Left kidney (tissue), 2 donors: ENCODE measurements around the gene MAML1. TPM values are rescaled to one million over a fixed set of nuclear protein-coding genes. Genes with fewer than 3 reads are reported as not detected.
"Not testable (repeated sequence)": the region's sequence is repeated elsewhere in the genome, so short reads cannot be mapped to it uniquely, and the experiment has no call there.

Experiments used
- DNase-seq: peaks from one replicate; pipeline ENCODE4 v3.0.0-alpha.2; 2013
- polyA plus RNA-seq: library from polyadenylated mRNA; unstranded; fragments of 120-200 nt; gene quantifications from one replicate; pipeline ENCODE4 v1.2.1, GENCODE V29; 2013; ENCODE audit not compliant: insufficient read length

The MAML1 gene
- polyA plus RNA-seq, 1 donor, result 43.7 TPM

DNA sequence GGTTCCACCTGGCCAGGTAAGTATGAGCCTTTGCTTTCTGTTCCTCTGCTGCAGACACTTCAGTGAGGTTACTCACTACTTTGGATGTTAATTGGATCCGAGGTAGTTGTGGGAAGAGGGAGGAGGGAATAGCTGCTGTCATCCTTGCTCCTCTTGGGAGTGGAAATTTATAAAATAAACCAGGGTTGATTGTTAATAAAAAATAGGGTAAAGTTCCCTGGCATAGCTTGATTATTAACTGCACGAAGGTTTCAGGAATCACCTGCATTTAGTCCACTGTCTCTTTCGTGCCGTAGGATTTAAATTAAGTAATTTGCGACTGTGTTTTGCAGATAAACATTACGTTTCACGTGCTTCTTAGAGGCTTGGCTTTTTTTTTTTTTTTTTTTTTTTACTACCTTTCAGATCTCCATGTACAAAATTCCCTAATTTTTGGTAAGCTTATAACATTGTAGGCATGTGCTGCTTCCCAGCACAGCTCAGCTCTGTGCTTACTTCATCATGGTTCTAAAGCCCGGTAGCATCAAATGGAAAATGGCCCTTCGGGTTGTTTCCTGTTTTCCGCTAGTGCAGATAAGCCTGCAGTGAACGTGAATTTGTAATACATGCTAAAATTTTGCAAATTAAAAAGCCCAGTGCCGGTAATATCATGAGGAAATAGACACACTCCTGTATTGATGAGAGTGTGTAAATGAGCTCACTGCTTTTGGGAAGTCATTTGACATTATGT lies 34.3 kb downstream of the MAML1 start:
- no peak for DNase-seq

DNA sequence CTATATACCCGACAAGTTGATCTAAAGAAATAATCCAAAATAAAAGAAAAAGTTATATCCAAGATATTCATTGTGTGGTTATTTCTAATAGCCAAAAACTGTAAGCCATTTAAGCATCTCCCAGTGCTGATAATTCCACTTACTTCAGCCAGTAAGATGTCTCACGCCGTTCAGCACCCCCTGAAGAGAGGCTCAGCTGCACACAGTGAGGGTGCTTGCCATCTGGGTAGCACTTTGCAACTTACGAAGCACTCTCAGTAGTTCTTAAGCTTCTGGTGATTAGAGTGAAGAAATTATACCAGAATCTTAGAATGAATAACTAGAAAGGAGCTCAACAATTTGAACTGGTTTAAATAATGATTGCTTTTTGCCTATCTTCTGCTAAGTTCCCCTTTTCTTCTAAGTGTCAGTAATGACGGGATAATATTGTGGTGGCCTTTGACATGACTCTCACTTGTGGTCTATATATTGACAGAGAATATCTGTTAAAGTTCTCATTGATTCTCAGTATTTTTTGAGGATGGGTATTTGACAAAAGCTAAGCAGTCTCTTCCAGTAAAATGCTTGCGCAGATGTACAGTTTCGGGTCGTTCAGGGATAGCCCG lies 35.0 kb downstream of the MAML1 start:
- DNase-seq, result no peak

DNA sequence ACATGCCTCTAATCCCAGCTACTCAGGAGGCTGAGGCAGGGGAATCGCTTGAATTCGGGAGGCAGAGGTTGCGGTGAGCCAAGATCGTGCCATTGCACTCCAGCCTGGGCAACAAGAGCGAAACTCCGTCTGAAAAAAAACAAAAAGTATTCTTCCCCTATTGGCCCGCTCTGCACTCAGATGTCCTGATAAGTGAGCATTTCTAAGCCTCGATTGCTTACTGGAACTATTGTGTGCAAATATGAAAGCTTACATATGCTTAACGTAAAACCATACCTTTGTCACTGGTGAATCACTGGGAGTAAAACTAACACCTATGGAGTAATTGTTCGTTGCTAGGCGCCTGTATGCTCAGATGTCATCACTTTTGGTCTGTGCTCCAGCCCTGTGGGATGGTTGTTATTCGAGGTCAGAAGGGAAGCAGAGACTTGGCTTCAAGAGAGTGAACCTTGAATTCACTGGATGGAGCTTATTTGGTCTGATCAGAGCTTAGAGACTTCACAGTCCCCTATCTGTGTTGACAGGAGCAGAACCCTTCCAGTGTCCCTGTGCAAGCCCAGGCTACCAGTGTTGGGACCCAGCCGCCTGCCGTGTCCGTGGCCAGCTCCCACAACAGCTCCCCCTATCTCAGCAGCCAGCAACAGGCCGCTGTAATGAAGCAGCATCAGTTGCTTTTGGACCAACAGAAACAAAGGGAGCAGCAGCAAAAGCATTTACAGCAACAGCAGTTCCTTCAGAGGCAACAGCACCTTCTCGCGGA lies 35.9 kb downstream of the MAML1 start:
- no peak for DNase-seq

DNA sequence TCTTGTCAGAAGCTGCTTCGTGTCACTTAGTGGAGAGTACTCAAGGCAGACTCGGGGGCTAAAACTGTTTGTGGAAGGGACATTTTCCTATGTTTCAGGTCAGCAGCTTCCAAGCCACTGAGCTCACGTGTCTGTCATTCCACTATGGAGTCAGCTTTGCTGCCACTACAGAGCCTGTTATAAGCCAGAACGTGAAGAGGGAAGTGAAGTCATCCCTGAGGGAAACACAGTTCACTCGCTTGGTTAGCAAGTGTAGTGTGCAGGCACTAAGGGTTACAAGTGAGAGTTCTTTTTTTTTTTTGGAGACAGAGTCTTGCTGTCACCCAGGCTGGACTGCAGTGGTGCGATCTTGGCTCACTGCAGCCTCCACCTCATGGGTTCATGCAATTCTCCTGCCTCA lies 36.6 kb downstream of the MAML1 start:
- no peak for DNase-seq

DNA sequence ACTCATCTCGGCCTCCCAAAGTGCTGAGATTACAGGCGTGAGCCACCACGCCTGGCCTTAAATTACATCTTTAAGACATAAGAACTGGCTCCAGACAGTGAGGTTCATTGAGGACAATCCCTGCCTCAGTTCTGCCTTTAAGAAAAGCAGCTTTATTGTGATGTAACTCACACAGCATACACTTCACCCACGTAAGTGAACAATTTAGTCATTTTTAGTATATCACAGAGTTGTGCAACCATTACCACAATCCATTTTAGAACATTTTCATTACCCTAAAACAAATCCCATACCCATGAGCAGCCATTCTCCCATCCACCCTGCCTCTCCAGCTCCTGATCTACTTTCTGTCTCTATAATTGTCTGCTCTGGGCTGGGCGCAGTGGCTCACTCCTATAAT lies 37.2 kb downstream of the MAML1 start:
- no peak for DNase-seq

DNA sequence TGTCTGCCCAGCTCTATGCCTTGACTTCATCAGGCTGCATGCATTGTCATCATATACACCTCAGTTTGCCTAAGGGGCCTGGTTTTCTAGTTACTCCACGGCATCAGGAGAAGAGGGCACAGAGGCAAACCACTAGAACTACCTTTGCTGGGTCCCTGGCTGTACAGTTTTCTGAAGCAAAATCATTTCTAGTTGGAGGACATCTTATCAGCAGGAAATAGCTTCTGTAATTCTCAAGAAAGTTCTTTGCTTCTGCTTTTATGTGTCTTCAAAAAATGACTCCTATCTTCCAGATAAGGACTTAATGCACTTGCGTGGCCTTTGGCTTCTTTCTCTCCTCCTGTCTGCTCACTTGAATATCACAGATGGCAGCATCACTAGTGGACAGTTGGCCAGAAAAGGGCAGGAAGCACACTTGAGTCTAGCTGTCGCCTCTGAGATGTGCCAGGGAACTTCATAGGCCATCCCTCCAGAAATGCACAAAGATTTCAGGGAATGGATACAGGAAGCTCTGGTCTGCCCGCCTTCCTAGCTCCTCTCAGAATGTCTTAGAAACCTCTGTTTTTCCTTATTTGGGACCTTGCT lies 38.8 kb downstream of the MAML1 start:
- no peak for DNase-seq

DNA sequence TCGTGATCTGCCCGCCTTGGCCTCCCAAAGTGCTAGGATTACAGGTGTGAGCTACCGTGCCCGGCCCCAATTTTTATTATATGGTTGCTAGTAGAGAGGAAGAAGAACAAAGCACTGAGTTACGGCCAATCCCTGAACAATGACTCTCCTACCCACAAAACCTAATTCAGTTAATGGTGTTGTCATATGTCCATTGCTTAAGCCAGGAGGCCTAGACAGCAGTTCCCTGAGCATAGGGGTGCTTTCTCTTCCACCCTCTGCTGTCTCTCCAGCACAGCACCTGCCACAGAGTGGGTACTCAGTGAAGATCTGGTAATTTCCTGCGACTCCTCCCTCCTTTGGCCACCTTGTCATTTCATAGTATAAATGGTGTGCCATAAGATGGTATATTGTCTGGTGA lies 39.7 kb downstream of the MAML1 start:
- DNase-seq, result no peak

DNA sequence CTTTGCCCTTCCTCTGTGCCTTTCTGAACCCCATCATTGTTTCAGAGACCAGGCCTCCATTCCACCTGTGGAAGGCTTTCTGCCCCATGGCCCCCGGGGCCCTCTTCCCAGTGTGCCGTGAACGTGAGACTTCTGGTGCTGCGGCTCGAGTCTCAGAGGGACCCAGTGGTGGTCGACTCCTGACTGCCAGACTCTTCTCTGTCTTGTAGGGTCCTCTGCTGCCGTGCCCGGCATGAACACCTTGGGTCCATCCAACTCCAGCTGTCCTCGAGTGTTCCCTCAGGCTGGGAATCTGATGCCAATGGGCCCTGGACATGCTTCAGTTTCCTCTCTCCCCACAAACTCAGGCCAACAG lies 41.0 kb downstream of the MAML1 start:
- DNase-seq, result no peak

DNA sequence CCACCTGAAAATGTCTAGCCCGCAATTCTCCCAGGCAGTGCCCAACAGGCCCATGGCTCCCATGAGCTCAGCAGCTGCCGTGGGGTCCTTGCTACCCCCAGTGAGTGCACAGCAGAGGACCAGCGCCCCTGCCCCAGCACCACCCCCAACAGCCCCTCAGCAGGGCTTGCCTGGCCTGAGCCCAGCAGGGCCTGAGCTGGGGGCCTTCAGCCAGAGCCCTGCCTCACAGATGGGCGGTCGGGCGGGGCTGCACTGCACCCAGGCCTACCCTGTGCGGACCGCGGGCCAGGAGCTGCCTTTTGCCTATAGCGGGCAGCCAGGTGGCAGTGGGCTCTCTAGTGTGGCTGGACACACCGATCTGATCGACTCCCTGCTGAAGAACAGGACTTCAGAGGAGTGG lies 41.8 kb downstream of the MAML1 start:
- DNase-seq, result no peak

DNA sequence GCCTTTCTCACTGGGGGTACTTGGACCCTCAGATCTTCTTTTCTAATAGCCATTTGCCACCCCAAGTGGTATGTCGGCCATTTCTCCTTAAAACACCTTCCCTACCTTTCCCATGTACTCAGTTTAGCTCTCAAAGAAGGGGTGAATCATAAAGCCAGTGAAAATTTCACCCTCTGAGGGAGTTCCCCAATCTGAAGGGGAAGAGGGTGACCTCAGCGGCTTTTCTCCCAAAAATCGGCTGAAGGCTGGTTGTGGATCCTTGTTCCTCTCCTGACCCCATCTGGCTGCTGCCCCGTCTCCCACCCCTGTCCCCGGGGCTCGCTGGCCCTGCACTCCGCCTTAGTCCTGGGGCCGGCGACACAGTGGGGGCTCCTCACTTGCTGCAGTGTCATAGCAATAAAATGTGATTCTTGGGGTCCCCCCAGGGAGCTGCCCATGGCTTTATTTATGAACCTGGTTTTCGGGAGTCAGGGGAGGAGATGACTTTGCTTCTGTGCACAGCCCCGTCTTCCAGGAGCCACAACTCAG lies 43.9 kb downstream of the MAML1 start:
- no peak for DNase-seq

DNA sequence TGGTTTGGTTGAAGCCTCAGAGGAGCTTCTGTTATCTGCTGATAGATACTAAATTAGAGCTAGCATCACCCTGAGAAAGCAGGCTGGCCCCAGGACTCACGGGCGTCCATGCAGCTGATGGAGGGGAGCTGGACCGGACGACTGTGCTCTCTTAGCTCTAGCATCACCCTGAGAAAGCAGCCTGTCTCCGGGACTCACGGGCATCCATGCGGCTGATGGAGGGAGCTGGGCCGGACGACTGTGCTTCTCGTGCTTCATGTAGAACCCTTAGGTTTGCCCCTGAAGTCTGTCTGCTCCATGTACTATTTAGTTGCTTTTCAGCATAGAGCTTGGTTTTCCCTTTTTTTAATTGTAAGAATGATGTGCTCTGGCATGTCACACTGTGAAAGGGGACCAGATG lies 44.8 kb downstream of the MAML1 start:
- DNase-seq, result no peak

DNA sequence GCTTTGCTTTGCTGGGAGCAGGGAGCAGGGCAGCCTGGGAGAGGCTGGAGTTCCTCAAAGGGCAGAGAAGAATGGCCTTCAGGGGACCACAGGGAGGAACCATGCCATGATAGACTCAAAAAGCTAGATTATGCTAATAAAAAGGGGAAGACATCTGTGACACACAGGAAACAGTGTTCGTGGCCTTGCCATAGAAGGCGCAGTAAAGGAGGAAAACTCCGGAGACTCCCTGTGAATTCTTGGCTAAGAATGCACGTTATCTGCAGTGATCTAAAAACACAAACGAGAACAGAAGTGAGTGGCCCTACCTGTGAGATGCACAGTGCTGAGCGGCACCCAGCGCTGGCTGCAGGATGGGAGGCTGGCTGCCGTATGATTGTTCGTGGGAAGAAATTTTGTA lies 45.3 kb downstream of the MAML1 start:
- DNase-seq, result no peak

DNA sequence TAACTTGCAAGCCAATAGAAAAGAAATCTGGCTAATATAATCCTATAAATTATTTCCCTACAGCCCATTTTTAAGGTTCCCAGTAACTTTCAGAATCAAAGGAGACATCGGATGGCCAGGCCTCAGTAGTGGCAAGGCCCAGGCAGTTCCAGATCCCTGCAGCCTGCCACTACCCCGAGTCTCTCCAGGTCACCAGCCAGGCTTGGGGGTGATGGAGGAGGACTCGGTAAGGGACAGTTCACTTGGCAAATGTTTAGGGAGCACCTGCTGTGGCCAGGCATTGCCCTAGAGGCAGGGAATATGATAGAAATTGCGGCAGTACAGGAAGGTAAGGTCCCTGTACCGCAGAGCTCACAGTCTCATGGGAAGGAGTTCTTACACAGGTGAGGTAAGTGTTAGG lies 46.0 kb downstream of the MAML1 start:
- no peak for DNase-seq

DNA sequence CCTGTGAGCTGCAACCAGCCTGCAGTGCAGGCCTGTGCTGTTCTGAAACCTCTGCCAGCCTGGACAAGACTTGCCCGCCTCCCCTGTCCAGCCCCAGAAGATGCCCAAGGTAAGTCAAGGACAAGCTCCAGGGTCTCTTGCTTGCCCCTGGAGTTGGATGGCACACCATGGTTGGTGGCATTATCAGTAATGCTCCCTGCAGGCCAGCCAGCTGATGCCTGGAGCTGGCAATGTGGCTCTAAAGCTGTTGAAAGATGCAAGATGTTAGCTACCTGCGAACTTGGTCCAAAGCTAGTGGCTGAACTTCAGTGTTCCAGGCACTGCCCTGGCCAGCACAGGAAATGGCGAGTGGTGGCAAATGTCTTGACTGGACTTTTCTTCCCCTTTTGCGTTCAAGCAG lies 47.2 kb downstream of the MAML1 start:
- DNase-seq, result no peak

DNA sequence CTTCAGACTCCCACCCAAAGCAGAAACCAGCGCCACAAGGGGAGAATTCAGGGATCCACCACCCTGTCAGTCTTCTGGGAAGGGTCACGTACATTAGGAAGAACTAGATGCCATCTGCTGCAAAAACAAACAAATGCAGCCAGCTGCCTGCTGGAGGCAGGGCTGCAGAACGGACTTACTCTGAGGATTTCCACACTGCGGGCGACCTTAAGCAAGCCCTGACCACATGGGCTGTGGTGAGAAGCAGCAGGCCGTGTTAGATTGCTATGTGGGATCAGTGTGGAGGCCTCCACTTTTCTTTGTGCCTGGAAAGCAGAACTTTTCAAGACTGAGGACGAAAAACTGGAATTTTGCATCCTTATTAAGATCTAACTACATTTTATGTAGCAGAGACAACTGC lies 47.7 kb downstream of the MAML1 start:
- DNase-seq, result no peak

DNA sequence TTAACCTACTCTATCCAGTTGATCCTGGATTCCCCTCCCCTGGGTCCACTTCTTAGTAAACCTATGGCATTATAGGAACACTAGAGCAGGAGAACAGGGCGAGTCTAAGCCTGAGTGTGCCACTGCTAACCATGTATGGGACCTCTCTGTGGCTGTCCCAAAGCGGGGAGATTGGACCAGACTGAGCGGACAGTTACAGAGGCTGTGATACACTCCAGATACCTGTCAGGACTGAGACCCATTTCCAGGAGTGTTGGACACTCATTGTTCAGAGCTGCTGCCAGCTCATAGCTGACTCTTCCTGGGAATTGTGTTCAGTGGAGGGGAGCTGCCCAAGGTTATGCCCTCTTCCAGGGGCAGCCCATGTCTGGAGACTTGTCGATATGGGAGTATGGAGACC lies 49.2 kb downstream of the MAML1 start:
- DNase-seq, result no peak

DNA sequence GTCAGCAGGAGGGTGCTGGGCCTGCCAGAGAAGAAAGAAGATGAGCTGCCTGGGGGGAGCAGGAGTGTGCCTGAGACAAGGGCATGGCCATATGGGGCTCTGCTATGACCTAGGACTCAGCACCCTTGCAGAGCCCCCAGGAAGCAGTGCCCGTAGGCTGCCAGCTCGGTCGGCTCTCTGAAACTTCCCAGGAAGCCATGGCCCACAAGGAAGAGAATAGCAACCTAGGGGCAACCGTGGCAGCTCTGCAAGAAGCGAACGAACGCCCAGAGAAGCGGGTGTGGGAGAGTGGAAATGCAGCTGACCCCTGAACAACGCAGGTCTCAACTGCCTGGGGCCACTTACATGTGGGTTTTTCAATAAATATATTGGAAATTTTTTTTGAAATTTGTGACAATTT lies 50.5 kb downstream of the MAML1 start:
- DNase-seq, result no peak

DNA sequence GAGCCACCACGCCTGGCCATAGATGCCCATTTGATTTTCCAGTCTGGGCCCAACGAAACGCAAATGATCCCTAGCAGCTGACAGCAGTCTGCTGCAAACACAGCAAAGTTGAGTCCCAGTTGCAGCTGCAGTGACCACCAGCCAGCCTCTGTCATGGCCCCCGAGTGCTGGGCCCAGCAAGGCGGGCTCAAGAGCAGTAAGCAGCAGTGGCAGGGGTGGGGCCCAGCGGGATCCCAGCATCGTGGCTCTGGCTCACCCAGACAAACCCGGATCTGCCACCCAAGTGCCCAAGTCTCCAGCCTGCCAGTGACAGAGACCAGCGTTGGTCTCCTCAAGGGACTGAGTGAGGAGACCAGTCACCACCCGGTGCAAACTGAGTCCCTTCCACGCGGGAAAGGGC lies 54.2 kb downstream of the MAML1 start:
- no peak for DNase-seq

DNA sequence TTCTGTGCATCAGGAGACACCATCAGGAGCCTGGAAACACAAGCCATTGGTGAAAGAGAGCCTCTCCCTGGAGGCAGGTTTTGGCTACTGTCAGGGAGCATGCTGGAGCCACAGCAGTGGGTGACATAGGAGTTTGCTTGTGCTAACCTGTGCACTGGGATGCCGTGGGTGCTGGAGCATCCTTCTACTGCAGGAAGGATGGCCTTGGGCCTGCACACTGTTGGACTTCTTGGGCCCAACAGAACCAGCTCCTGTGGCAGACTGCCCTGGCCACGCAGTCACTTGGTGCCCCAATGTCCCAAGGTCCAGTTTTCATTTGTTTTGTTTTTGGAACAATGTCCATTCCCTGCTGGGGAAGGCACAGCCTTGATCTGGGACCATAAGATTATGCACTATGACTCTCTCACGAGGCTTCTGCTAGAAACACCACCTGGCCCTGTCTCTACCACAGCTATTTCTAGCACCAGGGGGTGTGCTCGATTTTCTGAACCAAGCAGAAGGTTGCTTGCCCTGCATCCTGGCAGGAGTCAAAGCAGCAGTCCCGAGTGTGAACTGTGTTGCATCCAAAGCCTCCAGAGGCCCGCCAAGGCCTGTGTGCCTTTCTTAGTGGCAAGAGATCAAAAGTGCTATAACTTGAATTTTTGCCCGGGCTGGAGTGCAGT lies 55.7 kb downstream of the MAML1 start:
- no peak for DNase-seq

DNA sequence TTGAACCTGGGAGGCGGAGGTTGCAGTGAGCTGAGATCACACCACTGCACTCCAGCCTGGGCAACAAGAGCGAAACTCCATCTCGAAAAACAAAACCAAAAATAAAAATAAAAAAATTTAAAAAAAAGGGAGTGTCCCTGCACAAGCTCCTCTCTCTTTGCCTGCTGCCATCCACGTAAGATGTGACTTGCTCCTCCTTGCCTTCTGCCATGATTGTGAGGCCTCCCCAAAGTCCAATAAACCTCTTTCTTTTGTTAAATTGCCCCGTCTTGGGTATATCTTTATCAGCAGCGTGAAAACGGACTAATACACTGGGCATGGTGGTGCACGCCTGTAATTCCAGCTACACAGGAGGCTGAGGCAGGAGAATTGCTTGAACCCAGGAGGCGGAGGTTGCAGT lies 56.7 kb downstream of the MAML1 start:
- DNase-seq, result not testable (repeated sequence)

DNA sequence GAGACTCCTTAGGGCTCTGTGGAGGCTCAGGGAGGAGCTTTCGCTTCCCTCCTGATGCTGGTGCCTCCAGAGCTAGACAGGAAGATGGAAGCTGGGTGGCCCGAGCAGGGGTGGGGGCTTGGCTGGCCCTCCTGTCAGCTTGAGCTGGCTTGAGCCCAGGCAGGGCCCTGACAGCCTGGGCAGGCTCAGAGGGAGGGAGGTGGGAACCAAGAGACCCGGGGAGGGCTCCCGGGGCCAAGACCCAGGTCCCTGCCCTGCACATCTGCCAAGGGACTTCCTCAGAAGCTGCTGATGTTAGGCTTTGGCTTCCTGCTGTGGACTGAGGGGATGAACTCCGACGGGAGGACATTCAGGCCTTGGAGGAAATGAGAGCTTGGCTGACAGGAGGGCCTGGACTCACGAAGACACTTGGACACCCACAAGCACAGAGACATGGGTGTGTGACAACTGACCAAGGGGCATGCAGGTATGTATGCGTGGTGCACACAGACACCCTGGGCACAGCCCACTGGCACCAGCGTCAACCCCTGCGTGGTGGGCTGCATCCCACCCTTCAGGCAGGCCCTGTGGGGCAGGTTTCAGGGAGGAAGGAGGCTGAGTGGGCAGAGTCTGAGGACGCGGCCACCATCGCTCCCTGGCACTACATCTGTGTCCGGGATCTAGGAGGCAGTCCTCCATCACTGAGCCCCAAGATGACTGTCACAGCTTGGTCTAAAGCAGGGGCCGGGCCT lies 59.4 kb downstream of the MAML1 start:
- DNase-seq, result no peak
